NCI-H2081 treated with DMSO at 0.1 percent for 48 hours (cell line): ENCODE results near the gene HDAC1.
A peak's percentile ranks its signal among the peaks of the same experiment; 100 is the strongest.
"Not testable (repeated sequence)": the region's sequence is repeated elsewhere in the genome, so short reads cannot be mapped to it uniquely, and the experiment has no call there.

ENCODE experiments used
- DNase-seq: peaks from one replicate; lab custom pipeline; 2025; lab: John Stamatoyannopoulos, UW

The HDAC1 gene

GRCh38 chr1:32291708-32292538, at the start of gene HDAC1:
Gene HDAC1 (plus strand): TSS chr1:32292083. CDS start chr1:32292170, 87 bp downstream.
- DNase-seq = peak; percentile 88

GRCh38 chr1:32242341-32242851, 49.5 kb upstream of the HDAC1 start:
- DNase-seq = no peak

GRCh38 chr1:32246888-32247273, 45.0 kb upstream of the HDAC1 start, which contains the start of gene FAM167B:
Gene FAM167B (plus strand): TSS chr1:32247222. CDS start chr1:32247422, 200 bp downstream.
- no peak for DNase-seq

GRCh38 chr1:32247452-32247851, 44.4 kb upstream of the HDAC1 start:
- no peak for DNase-seq

- DNase-seq = peak; percentile 66
These were observed 43.6 kb upstream of the HDAC1 start for GRCh38 chr1:32247983-32248889.

- no peak for DNase-seq
These were observed 41.9 kb upstream of the HDAC1 start for GRCh38 chr1:32249831-32250525.

GRCh38 chr1:32250893-32251716, 40.8 kb upstream of the HDAC1 start, which contains the start of gene LCK:
Gene LCK (plus strand): TSS chr1:32251265. CDS start chr1:32274330, 23,065 bp downstream.
- no peak for DNase-seq

- no peak for DNase-seq
These were observed 36.5 kb upstream of the HDAC1 start for GRCh38 chr1:32255072-32256071.

- DNase-seq = no peak
These were observed 35.2 kb upstream of the HDAC1 start for GRCh38 chr1:32256473-32257226.

GRCh38 chr1:32257227-32257508, 34.7 kb upstream of the HDAC1 start:
- DNase-seq = no peak

GRCh38 chr1:32263236-32263593, 28.7 kb upstream of the HDAC1 start:
- DNase-seq = not testable (repeated sequence)

- no peak for DNase-seq
These were observed 28.1 kb upstream of the HDAC1 start for GRCh38 chr1:32263744-32264143.

GRCh38 chr1:32265846-32266245, 26.0 kb upstream of the HDAC1 start:
- DNase-seq = no peak

- DNase-seq = no peak
These were observed 24.8 kb upstream of the HDAC1 start for GRCh38 chr1:32266921-32267591.

- DNase-seq = no peak
These were observed 22.1 kb upstream of the HDAC1 start for GRCh38 chr1:32269744-32270143.

- DNase-seq = no peak
These were observed 19.1 kb upstream of the HDAC1 start for GRCh38 chr1:32272557-32273390.

- peak; percentile 14 for DNase-seq
These were observed 18.3 kb upstream of the HDAC1 start for GRCh38 chr1:32273391-32274208.
